OCI-LY1 (cell line): ENCODE measurements around the gene MAST3.

Experiments
- H2AFZ ChIP-seq: fragments of 200-600 bp; sonication (generic), shearing (Covaris generic); 2 replicates; pipeline ENCODE4 v1.6.0; 2014; ENCODE audit warnings: antibody characterized with exemption, mild to moderate bottlenecking, low read length
- H3F3A ChIP-seq: fragments of 200-600 bp; sonication (generic), shearing (Covaris generic); 2 replicates; pipeline ENCODE4 v1.6.0; 2014; ENCODE audit warnings: mild to moderate bottlenecking, antibody characterized with exemption, low read length, moderate library complexity; ENCODE audit not compliant: insufficient read depth
- H3K27ac ChIP-seq: fragments of 200-600 bp; sonication (generic); 2 replicates; pipeline ENCODE4 v1.5.1; 2014; ENCODE audit warnings: low read length, mixed run types, mild to moderate bottlenecking, low read depth; ENCODE audit not compliant: poor library complexity, severe bottlenecking
- H3K27me3 ChIP-seq: fragments of 200-600 bp; sonication (generic); 2 replicates; pipeline ENCODE4 v1.6.0; 2014; ENCODE audit warnings: antibody characterized with exemption, mild to moderate bottlenecking, low read length, moderate library complexity; ENCODE audit not compliant: insufficient read depth
- H3K36me3 ChIP-seq: fragments of 200-600 bp; sonication (generic); 2 replicates; pipeline ENCODE4 v1.6.1; 2014; ENCODE audit warnings: mild to moderate bottlenecking, antibody characterized with exemption, low read length, moderate library complexity, mixed read lengths; ENCODE audit not compliant: insufficient read depth
- H3K4me1 ChIP-seq: fragments of 200-600 bp; sonication (generic); 2 replicates; pipeline ENCODE4 v1.5.1; 2014; ENCODE audit warnings: mild to moderate bottlenecking, low read length, moderate library complexity; ENCODE audit not compliant: insufficient read depth, severe bottlenecking
- H3K4me2 ChIP-seq: fragments of 200-600 bp; sonication (generic), shearing (Covaris generic); 2 replicates; pipeline ENCODE4 v1.6.1; 2014; ENCODE audit warnings: low read length
- H3K4me3 ChIP-seq: fragments of 200-600 bp; sonication (generic); 2 replicates; pipeline ENCODE4 v1.5.1; 2014; ENCODE audit warnings: low read length, low read depth, mild to moderate bottlenecking, mixed read lengths; ENCODE audit not compliant: poor library complexity, severe bottlenecking
- H3K79me2 ChIP-seq: fragments of 200-600 bp; shearing (Covaris generic); 2 replicates; pipeline ENCODE4 v1.6.1; 2016; ENCODE audit warnings: mixed run types, low read length, mixed read lengths; ENCODE audit not compliant: insufficient read depth
- H3K9ac ChIP-seq: fragments of 200-600 bp; sonication (generic), shearing (Covaris generic); 2 replicates; pipeline ENCODE4 v1.6.1; 2014; ENCODE audit warnings: mild to moderate bottlenecking, low read length, mixed read lengths
- H3K9me2 ChIP-seq: fragments of 200-600 bp; sonication (generic), shearing (Covaris generic); 2 replicates; pipeline ENCODE4 v1.6.1; 2014; ENCODE audit warnings: low read depth, mild to moderate bottlenecking, low read length, mixed read lengths
- H3K9me3 ChIP-seq: fragments of 200-600 bp; shearing (Covaris generic); 2 replicates; pipeline ENCODE4 v1.6.1; 2014; ENCODE audit warnings: low read length, mixed read lengths
- H4K20me1 ChIP-seq: fragments of 200-600 bp; sonication (generic), shearing (Covaris generic); 2 replicates; pipeline ENCODE4 v1.6.0; 2016; ENCODE audit warnings: mild to moderate bottlenecking, low read length; ENCODE audit not compliant: insufficient read depth
- EZH2 ChIP-seq: fragments of 200-600 bp; sonication (generic), shearing (Covaris generic); IDR thresholded peaks from 2 replicates; pipeline ENCODE4 v1.8.0; 2017; ENCODE audit warnings: borderline replicate concordance, mixed run types, mild to moderate bottlenecking, antibody characterized with exemption, low read length, moderate library complexity, mixed read lengths
- TF ChIP-seq, protein P1 (sequence below): fragments of 200-600 bp; sonication (generic), shearing (Covaris generic); IDR thresholded peaks from 2 replicates; pipeline ENCODE4 v1.5.1; 2017; ENCODE audit warnings: mild to moderate bottlenecking, antibody characterized with exemption, low read length, moderate library complexity, mixed read lengths

MAST3 gene

DNA sequence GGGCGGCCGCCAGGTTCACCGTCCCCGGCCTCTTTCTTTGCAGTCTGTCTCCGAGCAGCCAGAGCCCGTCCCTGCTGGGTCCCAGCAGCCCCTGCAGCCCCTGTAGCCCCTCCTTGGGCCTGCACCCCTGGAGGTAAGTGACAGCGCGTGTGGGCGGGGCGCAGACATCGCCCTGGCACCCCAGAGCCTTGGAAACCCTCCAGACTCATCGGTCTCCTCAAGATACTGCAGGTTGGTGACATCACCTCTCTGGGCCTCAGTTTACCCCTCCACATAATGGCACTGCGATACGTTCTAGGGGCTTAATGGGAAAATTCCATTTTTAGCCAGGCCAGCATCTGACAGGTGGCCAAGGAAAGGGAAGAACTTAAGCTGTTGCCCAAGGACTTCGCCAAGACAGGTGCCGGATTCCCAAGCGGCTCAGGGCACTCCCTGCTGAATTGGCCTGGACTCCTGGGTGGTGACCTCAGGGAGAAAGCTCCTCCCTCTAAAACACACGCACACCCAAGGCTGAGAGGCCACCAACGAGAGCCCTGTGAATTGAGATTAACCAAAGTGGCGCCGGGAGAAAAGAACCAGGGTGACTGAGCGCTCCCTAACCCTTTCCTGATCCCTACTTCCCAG lies 13.1 kb downstream of the MAST3 start:
- peaks cover 14% of the 10 kb centered on the region; the same call in 1 of the 2 replicates for H3K36me3 ChIP-seq
- H2AFZ ChIP-seq = no peak overlapping the region
- H3K27ac ChIP-seq = no peak overlapping the region
- H3K9me3 ChIP-seq = no peaks in the 10 kb centered on the region
- TF ChIP-seq, protein P1, sequence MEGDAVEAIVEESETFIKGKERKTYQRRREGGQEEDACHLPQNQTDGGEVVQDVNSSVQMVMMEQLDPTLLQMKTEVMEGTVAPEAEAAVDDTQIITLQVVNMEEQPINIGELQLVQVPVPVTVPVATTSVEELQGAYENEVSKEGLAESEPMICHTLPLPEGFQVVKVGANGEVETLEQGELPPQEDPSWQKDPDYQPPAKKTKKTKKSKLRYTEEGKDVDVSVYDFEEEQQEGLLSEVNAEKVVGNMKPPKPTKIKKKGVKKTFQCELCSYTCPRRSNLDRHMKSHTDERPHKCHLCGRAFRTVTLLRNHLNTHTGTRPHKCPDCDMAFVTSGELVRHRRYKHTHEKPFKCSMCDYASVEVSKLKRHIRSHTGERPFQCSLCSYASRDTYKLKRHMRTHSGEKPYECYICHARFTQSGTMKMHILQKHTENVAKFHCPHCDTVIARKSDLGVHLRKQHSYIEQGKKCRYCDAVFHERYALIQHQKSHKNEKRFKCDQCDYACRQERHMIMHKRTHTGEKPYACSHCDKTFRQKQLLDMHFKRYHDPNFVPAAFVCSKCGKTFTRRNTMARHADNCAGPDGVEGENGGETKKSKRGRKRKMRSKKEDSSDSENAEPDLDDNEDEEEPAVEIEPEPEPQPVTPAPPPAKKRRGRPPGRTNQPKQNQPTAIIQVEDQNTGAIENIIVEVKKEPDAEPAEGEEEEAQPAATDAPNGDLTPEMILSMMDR = no peak
- no peak for TF ChIP-seq EZH2
- peaks cover 9% of the 10 kb centered on the region; the same call in 1 of the 2 replicates for H3F3A ChIP-seq
- H3K27me3 ChIP-seq = no peaks in the 10 kb centered on the region
- peak overlapping the region; percentile 70 for H3K4me3 ChIP-seq
- no peaks in the 10 kb centered on the region for H3K9me2 ChIP-seq
- H3K4me2 ChIP-seq = peak overlapping the region; percentile 94
- peaks cover 36% of the 10 kb centered on the region for H3K4me1 ChIP-seq
- peak overlapping the region; percentile 75 for H3K9ac ChIP-seq
- no peaks in the 10 kb centered on the region for H3K79me2 ChIP-seq
- no peaks in the 10 kb centered on the region for H4K20me1 ChIP-seq

- Histone ChIP-seq H3K9me2 (no peaks in the 10 kb centered on the region), H3F3A (peaks cover 9% of the 10 kb centered on the region; the same call in 1 of the 2 replicates), H3K27me3 (no peaks in the 10 kb centered on the region), H3K4me3 (no peak overlapping the region), H3K9me3 (no peaks in the 10 kb centered on the region), H3K4me2 (no peak overlapping the region), H4K20me1 (no peaks in the 10 kb centered on the region), H3K4me1 (peaks cover 31% of the 10 kb centered on the region), H2AFZ (no peak overlapping the region), H3K79me2 (no peaks in the 10 kb centered on the region), H3K36me3 (peaks cover 14% of the 10 kb centered on the region; the same call in 1 of the 2 replicates), H3K27ac (peak overlapping the region; percentile 62), H3K9ac (no peak overlapping the region)
- TF ChIP-seq EZH2 = no peak
- TF ChIP-seq, protein P1 = peak; percentile 92
Measured at GRCh38 chr19:18112989-18113478, 15.5 kb downstream of the MAST3 start.

- H3K4me1 ChIP-seq = peaks cover 33% of the 10 kb centered on the region
- no peak overlapping the region for H3K27ac ChIP-seq
Measured at GRCh38 chr19:18113827-18114226, 16.2 kb downstream of the MAST3 start.

More at GRCh38 chr19:18113827-18114226, 16.2 kb downstream of the MAST3 start:
- no peaks in the 10 kb centered on the region for H3K9me3 ChIP-seq
- TF ChIP-seq EZH2 = no peak
- TF ChIP-seq, protein P1 = no peak
- H3K36me3 ChIP-seq = peaks cover 14% of the 10 kb centered on the region; the same call in 1 of the 2 replicates
- no peaks in the 10 kb centered on the region for H4K20me1 ChIP-seq
- H3K9ac ChIP-seq = no peak overlapping the region
- no peak overlapping the region for H3K4me3 ChIP-seq
- no peaks in the 10 kb centered on the region for H3K27me3 ChIP-seq
- H3K9me2 ChIP-seq = no peaks in the 10 kb centered on the region
- H3F3A ChIP-seq = peaks cover 2% of the 10 kb centered on the region; the same call in 1 of the 2 replicates
- no peak overlapping the region for H3K4me2 ChIP-seq
- no peak overlapping the region for H2AFZ ChIP-seq
- H3K79me2 ChIP-seq = no peaks in the 10 kb centered on the region
